Keratinocyte (primary cell): ENCODE results near the gene YWHAE. TPM values are rescaled to one million over a fixed set of nuclear protein-coding genes. Genes with fewer than 3 reads are reported as not detected.

Source experiments
- DNase-seq: peaks from one replicate; pipeline ENCODE4 v3.0.0-alpha.2; 2011; ENCODE audit warnings: low read depth, missing footprints, low spot score
- FAIRE-seq: peaks from 2 replicates; lab custom pipeline; 2011; peaks lifted over from hg19 to GRCh38; lab: Jason Lieb, UNC
- H2AFZ ChIP-seq: 2 replicates; pipeline ENCODE4 v1.6.0; 2012; ENCODE audit warnings: low read length, control low read depth, inconsistent platforms; ENCODE audit not compliant: control insufficient read depth
- H3K27ac ChIP-seq: 2 replicates; pipeline ENCODE4 v1.5.1; 2011; ENCODE audit warnings: low read length; ENCODE audit not compliant: control insufficient read depth, insufficient read depth
- H3K27me3 ChIP-seq: 3 replicates; pipeline ENCODE4 v1.6.0; 2011; ENCODE audit warnings: low read length; ENCODE audit not compliant: control insufficient read depth, insufficient read depth; ENCODE audit errors: extremely low read depth
- H3K36me3 ChIP-seq, 2 experiments: 2 replicates in 1 of 2; 3 replicates in 1 of 2; pipeline ENCODE4 v1.5.1; 2011; ENCODE audit warnings: low read length in 2 of 2, mild to moderate bottlenecking in 1 of 2; ENCODE audit not compliant: control insufficient read depth in 2 of 2, insufficient read depth in 2 of 2; ENCODE audit errors: extremely low read depth in 1 of 2
- H3K4me1 ChIP-seq: 3 replicates; pipeline ENCODE4 v1.5.1; 2011; ENCODE audit warnings: low read length; ENCODE audit not compliant: control insufficient read depth, insufficient read depth; ENCODE audit errors: extremely low read depth
- H3K4me2 ChIP-seq: 3 replicates; pipeline ENCODE4 v1.6.0; 2011; ENCODE audit warnings: low read depth, low read length; ENCODE audit not compliant: control insufficient read depth, insufficient read depth; ENCODE audit errors: extremely low read depth
- H3K4me3 ChIP-seq, 3 experiments: fragments of 200-600 bp in 1 of 3; sonication (generic) in 1 of 3; 2 replicates in 2 of 3; 3 replicates in 1 of 3; pipeline ENCODE4 v1.5.1; 2011 to 2016; ENCODE audit warnings: low read length in 3 of 3, mild to moderate bottlenecking in 3 of 3, control low read depth in 2 of 3, inconsistent platforms in 1 of 3, low read depth in 1 of 3, mixed read lengths in 1 of 3, mixed run types in 1 of 3, moderate library complexity in 1 of 3; ENCODE audit not compliant: control insufficient read depth in 2 of 3, insufficient read depth in 2 of 3; ENCODE audit errors: extremely low read depth in 1 of 3
- H3K79me2 ChIP-seq: 2 replicates; pipeline ENCODE4 v1.6.0; 2012; ENCODE audit warnings: low read length; ENCODE audit not compliant: control insufficient read depth, insufficient read depth
- H3K9ac ChIP-seq: 3 replicates; pipeline ENCODE4 v1.6.0; 2011; ENCODE audit warnings: low read length; ENCODE audit not compliant: control insufficient read depth, insufficient read depth; ENCODE audit errors: extremely low read depth
- H3K9me1 ChIP-seq: 3 replicates; pipeline ENCODE4 v1.6.0; 2011; ENCODE audit warnings: low read length; ENCODE audit not compliant: control insufficient read depth, insufficient read depth; ENCODE audit errors: extremely low read depth
- H3K9me3 ChIP-seq: 2 replicates; pipeline ENCODE4 v1.5.1; 2012; ENCODE audit warnings: low read depth, low read length; ENCODE audit not compliant: control insufficient read depth
- H4K20me1 ChIP-seq: 3 replicates; pipeline ENCODE4 v1.6.0; 2011; ENCODE audit warnings: low read length; ENCODE audit not compliant: control insufficient read depth, insufficient read depth; ENCODE audit errors: extremely low read depth
- CTCF ChIP-seq, 3 experiments: IDR thresholded peaks in 1 of 3; conservative IDR thresholded peaks in 1 of 3; optimal IDR thresholded peaks in 1 of 3; 2 replicates in 2 of 3; 3 replicates in 1 of 3; pipeline versions ENCODE3 to v1.5.1; 2011; ENCODE audit warnings: low read length in 3 of 3, mild to moderate bottlenecking in 3 of 3, moderate library complexity in 2 of 3, control low read depth in 1 of 3, inconsistent platforms in 1 of 3; ENCODE audit not compliant: insufficient read depth in 2 of 3; ENCODE audit errors: extremely low read depth in 1 of 3
- EZH2 ChIP-seq: IDR thresholded peaks from one replicate; pipeline ENCODE4 v1.6.1; 2012; ENCODE audit warnings: inconsistent platforms, mild to moderate bottlenecking, low read length, moderate library complexity
- dilution Hi-C: fragments of 300-500 bp; cut with MboI; formaldehyde crosslinking; loops from one replicate; pipeline ENCODE4 v1.7.0; 2020; ENCODE audit warnings: low sequenced_read_pairs; ENCODE audit not compliant: extremely low pct_ligation_motif_present
- polyA plus RNA-seq, 5 experiments: library from polyadenylated mRNA; depleted of rRNA in 3 of 5; stranded (reverse) in 3 of 5; stranded (forward) in 1 of 5; unstranded in 1 of 5; fragments of >200 nt; gene quantifications; 1 replicate in 1 of 5; 2 replicates in 3 of 5; 3 replicates in 1 of 5; pipeline versions ENCODE4 v1.2.1 to v1.2.3, GENCODE V29; 2011 to 2012; ENCODE audit warnings: missing spikeins in 2 of 5, low read depth in 1 of 5, low replicate concordance in 1 of 5

The YWHAE gene
- polyA plus RNA-seq, 1 donor (not counting 4 experiments of a cell fraction or from before 2014, with no cell fraction given), result 739 TPM

- FAIRE-seq, result no peak
- Histone ChIP-seq H3K4me3 (no peak overlapping the region), H4K20me1 (no peaks in the 10 kb centered on the region), H3K4me2 (no peak overlapping the region), H3K27ac (no peak overlapping the region), H3K9me3 (no peaks in the 10 kb centered on the region), H3K9me1 (no peaks in the 10 kb centered on the region), H3K9ac (no peak overlapping the region), H3K79me2 (no peaks in the 10 kb centered on the region), H2AFZ (no peak overlapping the region), H3K4me1 (no peaks in the 10 kb centered on the region), H3K36me3 (peaks cover 0 to 2% of the 10 kb centered on the region in 2 experiments), H3K27me3 (peaks cover 3% of the 10 kb centered on the region)
- dilution Hi-C loops, result no loop called here
- TF ChIP-seq CTCF (optimal IDR thresholded peaks at IDR 0.05 in 1 of 3, IDR thresholded peaks at IDR 0.05 in 1 of 3, conservative IDR thresholded peaks at IDR 0.05 in 1 of 3; ENCODE audit: extremely low read depth in 1 of 3, insufficient read depth in 2 of 3, low read length in 3 of 3), result no peak
- no peak for TF ChIP-seq EZH2
- DNase-seq, result no peak
These were observed 68.3 kb downstream of the YWHAE start for GRCh38 chr17:1331708-1332107.

- H3K27me3 ChIP-seq, result peaks cover 3% of the 10 kb centered on the region
- no peaks in the 10 kb centered on the region for H3K9me3 ChIP-seq
- no peaks in the 10 kb centered on the region for H3K4me1 ChIP-seq
- TF ChIP-seq EZH2 (no peak), CTCF (optimal IDR thresholded peaks at IDR 0.05 in 1 of 3, IDR thresholded peaks at IDR 0.05 in 1 of 3, conservative IDR thresholded peaks at IDR 0.05 in 1 of 3; ENCODE audit: extremely low read depth in 1 of 3, insufficient read depth in 2 of 3, low read length in 3 of 3) (no peak)
- no peak overlapping the region for H2AFZ ChIP-seq
- no peak overlapping the region for H3K4me3 ChIP-seq
- peaks cover 0 to 1% of the 10 kb centered on the region in 2 experiments for H3K36me3 ChIP-seq
- H4K20me1 ChIP-seq, result no peaks in the 10 kb centered on the region
- H3K27ac ChIP-seq, result no peak overlapping the region
- H3K4me2 ChIP-seq, result no peak overlapping the region
- FAIRE-seq (no peak), DNase-seq (no peak)
- no peaks in the 10 kb centered on the region for H3K9me1 ChIP-seq
- dilution Hi-C loops, result no loop called here
- H3K79me2 ChIP-seq, result no peaks in the 10 kb centered on the region
- no peak overlapping the region for H3K9ac ChIP-seq
These were observed 70.2 kb downstream of the YWHAE start for GRCh38 chr17:1329745-1330343.
